GM10847 (cell line): ENCODE data around the gene CYSRT1.

Experiments
- POLR2A ChIP-seq: IDR thresholded peaks from 2 replicates; pipeline ENCODE4 v1.6.1; 2011; ENCODE audit not compliant: insufficient read length; ENCODE audit errors: extremely low read depth

The CYSRT1 gene

GRCh38 chr9:137233143-137233980 lies 8.4 kb downstream of the CYSRT1 start:
- no peak for TF ChIP-seq POLR2A

DNA sequence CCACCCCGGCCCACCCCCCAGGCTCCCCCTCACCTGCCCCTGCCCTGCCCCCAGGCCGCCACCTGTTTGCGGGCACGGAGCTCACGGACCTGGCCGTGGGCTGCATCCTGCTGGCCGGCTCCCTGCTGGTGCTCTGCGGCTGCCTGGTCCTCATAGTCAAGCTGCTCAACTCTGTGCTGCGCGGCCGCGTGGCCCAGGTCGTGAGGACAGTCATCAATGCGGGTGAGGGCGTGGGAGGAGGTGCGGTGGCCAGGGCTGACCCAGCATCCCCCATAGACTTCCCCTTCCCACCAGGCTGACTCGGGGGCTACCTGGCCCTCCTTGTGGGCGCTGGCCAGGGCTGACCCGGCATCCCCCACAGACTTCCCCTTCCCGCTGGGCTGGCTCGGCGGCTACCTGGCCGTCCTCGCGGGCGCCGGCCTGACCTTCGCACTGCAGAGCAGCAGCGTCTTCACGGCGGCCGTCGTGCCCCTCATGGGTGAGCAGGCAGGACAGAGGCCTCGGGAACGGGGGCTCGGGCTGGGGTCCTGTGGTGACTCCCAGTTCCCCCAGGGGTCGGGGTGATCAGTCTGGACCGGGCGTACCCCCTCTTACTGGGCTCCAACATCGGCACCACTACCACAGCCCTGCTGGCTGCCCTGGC lies 9.2 kb downstream of the CYSRT1 start:
- no peak for TF ChIP-seq POLR2A

DNA sequence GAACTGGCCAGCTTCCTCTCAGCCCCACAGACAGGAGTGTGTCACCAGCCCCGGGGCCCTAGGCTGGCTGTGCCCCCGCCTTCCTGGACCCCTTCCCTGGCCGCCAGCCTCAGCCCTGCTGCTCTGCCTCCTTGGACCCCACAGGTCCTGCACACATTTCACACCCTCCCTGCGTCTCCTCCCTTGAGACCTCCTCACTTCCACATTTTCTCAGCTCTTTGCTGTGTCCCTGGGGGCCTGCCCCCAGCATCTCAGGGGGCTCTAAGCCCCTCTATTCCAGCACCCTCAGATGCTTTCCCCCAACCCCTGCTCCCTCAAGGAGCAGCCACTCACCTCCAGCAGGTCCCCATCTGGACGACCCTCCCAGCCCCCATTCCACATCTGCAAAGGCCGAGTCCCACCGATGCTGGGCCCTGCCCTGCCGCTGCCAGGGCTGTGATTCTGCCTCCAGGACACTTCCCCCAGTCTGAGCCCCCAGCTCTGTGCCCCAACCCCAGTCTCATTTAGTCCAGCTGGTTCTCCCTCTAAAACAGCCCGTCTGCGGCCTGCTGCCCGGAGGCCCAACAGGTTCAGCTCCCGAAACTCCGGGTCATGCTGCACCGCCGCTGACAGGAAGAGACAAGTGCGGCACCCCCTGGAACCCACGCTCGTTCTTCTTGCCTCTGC lies 9.9 kb downstream of the CYSRT1 start:
- TF ChIP-seq POLR2A, result no peak

DNA sequence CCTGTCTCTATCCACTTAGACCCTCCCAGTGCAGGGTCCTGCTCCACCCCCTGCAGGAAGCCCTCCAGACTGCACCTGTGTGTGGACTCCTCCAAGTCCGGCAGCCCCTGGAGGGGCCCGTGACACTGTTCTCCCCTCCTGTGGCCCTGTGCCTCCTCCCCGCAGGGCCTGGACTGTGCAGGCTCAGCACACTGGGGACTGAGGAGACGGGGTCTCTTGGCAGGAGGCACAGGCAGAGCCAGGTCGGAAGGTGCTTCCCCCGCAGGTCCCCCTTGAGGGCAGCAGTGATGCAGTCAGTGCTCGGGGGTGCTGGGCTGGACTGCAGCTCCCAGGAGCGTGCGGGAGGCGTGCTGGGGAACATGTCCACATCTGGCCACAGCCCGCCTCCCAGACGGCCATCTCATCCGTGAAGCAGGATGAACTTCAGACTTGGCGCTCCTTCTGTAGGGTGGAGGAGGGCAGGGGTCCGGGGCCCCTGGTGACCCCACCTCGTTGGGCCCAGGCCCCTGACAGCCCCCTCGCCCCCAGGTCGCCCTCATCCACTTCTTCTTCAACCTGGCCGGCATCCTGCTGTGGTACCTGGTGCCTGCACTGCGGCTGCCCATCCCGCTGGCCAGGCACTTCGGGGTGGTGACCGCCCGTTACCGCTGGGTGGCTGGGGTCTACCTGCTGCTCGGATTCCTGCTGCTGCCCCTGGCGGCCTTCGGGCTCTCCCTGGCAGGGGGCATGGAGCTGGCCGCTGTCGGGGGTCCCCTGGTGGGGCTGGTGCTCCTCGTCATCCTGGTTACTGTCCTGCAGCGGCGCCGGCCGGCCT lies 10.7 kb downstream of the CYSRT1 start:
- no peak for TF ChIP-seq POLR2A

DNA sequence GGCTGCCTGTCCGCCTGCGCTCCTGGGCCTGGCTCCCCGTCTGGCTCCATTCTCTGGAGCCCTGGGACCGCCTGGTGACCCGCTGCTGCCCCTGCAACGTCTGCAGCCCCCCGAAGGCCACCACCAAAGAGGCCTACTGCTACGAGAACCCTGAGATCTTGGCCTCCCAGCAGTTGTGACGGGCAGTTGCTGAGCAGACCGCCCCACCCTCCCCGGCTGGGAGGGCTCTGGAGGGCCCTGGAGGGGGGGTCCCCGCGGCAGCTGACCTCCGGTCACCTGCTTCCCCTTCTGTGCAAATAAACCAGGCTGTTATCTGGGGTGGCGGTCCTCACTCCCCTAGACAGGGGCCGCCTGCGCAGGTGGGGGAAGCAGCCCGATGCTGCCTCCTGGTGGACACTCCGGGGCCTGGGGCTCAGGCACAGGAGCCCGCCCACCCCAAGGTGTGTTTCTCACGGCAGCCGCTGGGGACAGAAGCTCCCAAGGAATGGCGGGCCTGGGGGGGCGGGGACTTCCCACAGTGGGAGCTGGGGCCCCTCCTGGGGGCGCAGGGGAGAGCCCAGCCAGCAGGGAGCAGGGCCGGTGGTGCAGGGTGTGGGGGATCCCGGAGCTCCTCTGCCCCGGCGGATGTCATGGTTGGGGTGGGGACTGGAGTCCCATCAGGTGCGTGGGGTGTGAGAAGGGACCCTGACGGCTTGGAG lies 11.4 kb downstream of the CYSRT1 start:
- TF ChIP-seq POLR2A, result no peak

DNA sequence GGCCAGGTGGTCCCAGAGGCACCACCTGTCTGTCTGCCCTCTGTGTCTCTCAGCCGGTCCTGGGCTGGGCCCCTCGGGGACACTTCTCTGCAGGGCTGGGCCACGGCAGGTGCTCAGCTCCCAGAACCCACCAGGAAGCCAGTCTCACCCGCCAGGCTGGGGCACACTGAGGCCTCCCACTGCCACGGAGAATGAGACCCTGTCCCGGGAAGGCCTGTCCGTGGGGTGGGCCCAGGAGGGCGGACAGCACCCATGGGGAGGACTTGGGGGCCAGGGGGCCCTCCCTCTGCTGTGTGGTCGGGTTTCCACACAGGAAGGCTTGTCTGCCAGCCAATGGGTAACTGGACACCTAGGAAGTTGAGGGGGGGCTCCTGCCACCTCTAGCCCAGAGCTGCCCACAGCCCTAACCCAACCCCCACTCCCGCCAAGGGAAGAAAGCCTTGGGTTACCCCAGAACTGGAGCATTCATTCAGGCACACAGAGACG lies 12.0 kb downstream of the CYSRT1 start:
- no peak for TF ChIP-seq POLR2A

DNA sequence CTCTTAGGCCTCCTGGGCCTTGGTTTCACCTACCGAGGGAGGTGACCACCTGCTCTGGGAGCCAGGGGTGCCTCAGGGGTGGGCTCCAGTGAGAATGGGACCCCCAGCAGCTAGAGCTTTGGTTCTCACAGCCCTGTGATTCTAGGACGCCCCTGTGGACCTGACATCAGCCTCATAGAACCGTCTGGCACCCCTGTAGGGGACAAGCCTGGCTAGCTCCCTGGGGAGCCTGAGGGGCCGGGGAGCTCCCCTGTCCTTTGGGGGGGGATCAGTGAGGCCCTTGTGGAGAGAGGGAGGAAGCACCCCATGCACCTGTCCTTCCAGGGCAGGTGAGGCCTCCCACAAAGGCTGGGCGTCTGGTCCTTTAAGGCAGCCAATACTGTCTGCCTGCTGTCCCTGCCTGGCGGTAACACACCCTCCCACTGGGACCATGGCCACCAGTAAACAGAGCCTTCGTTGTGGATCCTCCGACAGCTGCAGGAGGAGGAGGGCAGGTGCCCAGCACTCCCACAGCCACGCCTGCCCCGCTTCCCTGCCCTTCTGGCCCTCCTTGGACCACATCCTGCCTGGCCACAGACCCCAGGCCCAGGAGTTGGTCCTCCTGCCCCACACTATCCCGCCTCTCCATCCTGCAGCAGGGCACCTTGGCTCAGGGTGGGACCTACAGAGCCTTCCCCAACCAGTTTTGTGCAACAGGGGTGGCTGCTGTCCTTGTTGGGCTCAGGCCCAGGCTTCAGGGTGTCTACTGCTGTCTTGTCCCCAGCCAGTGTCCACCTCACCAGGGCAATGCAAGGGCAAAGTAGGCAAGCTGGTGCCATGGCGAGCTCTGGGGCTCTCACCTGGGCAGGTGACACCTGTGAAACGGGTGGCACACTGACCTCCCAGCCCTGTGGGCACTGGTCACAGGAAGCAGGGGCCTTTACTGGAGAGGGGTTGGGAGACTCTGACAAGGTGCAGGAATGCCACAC lies 13.1 kb downstream of the CYSRT1 start:
- no peak for TF ChIP-seq POLR2A

DNA sequence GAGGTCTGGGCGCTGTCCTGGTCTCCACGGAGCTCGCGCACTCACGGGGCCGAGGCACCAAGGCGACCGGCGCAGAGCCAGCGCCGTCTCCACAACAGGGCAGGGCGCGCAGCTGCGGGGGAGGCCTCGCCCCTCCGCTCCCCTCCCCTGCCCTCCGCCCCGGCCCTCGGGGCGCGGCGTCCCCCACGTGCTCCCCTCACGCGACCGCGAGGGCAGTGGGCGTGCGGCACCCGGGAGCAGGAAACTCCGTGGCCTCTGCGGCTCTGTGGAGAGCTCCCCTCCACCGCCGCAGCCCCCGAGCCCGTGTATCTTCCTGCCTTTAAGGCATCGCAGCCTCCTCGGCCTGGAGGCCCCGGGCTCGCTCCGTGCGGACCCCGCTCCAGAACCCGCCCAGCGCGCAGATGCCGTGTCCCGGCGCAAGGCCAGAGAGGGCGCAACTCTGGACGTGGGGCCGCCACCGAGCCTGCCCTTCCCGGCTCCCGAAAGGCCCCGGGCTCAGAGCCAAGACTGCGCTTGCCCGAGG lies 15.4 kb downstream of the CYSRT1 start:
- peak; percentile 57 for TF ChIP-seq POLR2A

DNA sequence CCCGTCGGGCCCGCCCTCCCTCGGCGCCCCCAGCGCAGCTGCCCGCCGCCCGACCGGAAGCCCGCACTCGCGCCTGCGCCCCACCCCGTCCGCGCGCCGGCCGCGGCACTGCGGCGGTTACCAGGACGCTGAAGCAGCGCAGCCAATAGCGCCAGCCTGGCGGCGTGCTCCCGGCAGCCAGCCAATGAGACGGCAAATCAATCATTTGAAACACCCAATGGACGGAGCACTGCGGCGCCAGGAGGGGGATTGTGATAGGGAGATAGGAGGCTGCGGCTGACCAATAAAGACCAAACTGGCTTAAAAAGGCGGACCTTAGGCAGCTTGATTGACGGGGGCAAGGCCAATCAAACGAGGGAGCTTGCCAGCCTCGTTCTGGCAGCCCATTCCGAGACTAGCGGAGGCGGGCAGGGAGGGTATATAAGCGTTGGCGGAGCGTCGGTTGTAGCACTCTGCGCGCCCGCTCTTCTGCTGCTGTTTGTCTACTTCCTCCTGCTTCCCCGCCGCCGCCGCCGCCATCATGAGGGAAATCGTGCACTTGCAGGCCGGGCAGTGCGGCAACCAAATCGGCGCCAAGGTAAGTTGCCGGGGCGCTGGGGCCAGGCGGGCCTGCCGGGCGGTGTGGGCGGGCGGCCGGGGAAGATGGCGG lies 16.0 kb downstream of the CYSRT1 start, which contains the start of gene TUBB4B:
TUBB4B (plus strand) TSS at position 447 of the 649 bp plus-strand sequence; CDS start at position 521, 74 bp downstream.
- peak; percentile 100 for TF ChIP-seq POLR2A

- TF ChIP-seq POLR2A, result no peak
Observed at GRCh38 chr9:137241490-137242268, 16.7 kb downstream of the CYSRT1 start.

DNA sequence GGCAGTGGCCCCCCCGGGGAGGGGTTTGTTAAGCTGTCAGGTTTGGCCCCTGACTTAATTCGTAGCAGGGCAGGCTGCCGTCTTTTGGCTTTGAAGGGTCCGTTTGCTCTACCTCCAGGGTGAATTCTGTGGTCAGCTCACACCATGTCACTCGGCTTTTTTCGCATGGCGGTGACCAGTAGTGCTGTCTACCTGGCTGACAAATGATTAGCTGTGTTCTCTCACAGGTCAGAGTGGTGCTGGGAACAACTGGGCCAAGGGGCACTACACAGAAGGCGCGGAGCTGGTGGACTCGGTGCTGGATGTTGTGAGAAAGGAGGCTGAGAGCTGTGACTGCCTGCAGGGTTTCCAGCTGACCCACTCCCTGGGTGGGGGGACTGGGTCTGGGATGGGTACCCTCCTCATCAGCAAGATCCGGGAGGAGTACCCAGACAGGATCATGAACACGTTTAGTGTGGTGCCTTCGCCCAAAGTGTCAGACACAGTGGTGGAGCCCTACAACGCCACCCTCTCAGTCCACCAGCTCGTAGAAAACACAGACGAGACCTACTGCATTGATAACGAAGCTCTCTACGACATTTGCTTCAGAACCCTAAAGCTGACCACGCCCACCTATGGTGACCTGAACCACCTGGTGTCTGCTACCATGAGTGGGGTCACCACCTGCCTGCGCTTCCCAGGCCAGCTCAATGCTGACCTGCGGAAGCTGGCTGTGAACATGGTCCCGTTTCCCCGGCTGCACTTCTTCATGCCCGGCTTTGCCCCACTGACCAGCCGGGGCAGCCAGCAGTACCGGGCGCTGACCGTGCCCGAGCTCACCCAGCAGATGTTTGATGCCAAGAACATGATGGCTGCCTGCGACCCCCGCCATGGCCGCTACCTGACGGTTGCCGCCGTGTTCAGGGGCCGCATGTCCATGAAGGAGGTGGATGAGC lies 17.6 kb downstream of the CYSRT1 start:
- no peak for TF ChIP-seq POLR2A
